ENCODE measurements around the gene UNC5CL. TPM values are rescaled to one million over a fixed set of nuclear protein-coding genes. Genes with fewer than 3 reads are reported as not detected.

UNC5CL gene
- total RNA-seq, 1 donor, result not detected

- DNase-seq (ENCODE audit: insufficient read length, low spot score, missing footprints), result no peak
- no peaks in the 10 kb centered on the region for H3K9me3 ChIP-seq (ENCODE audit: low read depth, low read length)
- no peak overlapping the region for H2AFZ ChIP-seq (ENCODE audit: low read length)
- TF ChIP-seq CTCF (IDR thresholded peaks at IDR 0.05; ENCODE audit: extremely low read depth, low read depth, low read length), result no peak
- no peak overlapping the region for H3K4me3 ChIP-seq (ENCODE audit: insufficient read depth, low read length)
- H3K4me2 ChIP-seq (ENCODE audit: insufficient read depth, low read length), result no peak overlapping the region
- no peaks in the 10 kb centered on the region for H4K20me1 ChIP-seq (ENCODE audit: insufficient read depth, low read length)
- no peaks in the 10 kb centered on the region for H3K36me3 ChIP-seq (ENCODE audit: insufficient read depth, low read length)
- no peak overlapping the region for H3K27ac ChIP-seq (ENCODE audit: low read depth, low read length)
- no peaks in the 10 kb centered on the region for H3K4me1 ChIP-seq (ENCODE audit: insufficient read depth, low read length)
- H3K27me3 ChIP-seq (ENCODE audit: insufficient read depth, low read length), result peaks cover 4% of the 10 kb centered on the region
- no peaks in the 10 kb centered on the region for H3K79me2 ChIP-seq (ENCODE audit: insufficient read depth, low read length)
Observed at GRCh38 chr6:40982917-40983316, 56.1 kb downstream of the UNC5CL start.

GRCh38 chr6:40978687-40979289 lies 60.2 kb downstream of the UNC5CL start:
- Histone ChIP-seq H3K4me1 (ENCODE audit: insufficient read depth, low read length) (no peaks in the 10 kb centered on the region), H3K4me3 (ENCODE audit: insufficient read depth, low read length) (no peak overlapping the region), H3K79me2 (ENCODE audit: insufficient read depth, low read length) (no peaks in the 10 kb centered on the region), H3K9me3 (ENCODE audit: low read depth, low read length) (no peaks in the 10 kb centered on the region), H3K27ac (ENCODE audit: low read depth, low read length) (no peak overlapping the region), H4K20me1 (ENCODE audit: insufficient read depth, low read length) (no peaks in the 10 kb centered on the region), H2AFZ (ENCODE audit: low read length) (no peak overlapping the region), H3K27me3 (ENCODE audit: insufficient read depth, low read length) (peaks cover 14% of the 10 kb centered on the region), H3K36me3 (ENCODE audit: insufficient read depth, low read length) (no peaks in the 10 kb centered on the region), H3K4me2 (ENCODE audit: insufficient read depth, low read length) (no peak overlapping the region)
- no peak for DNase-seq (ENCODE audit: insufficient read length, low spot score, missing footprints)
- TF ChIP-seq CTCF (IDR thresholded peaks at IDR 0.05; ENCODE audit: extremely low read depth, low read depth, low read length), result no peak

GRCh38 chr6:40977695-40978094 lies 61.3 kb downstream of the UNC5CL start:
- Histone ChIP-seq H3K79me2 (ENCODE audit: insufficient read depth, low read length) (no peaks in the 10 kb centered on the region), H3K4me2 (ENCODE audit: insufficient read depth, low read length) (no peak overlapping the region), H3K4me1 (ENCODE audit: insufficient read depth, low read length) (no peaks in the 10 kb centered on the region), H3K27ac (ENCODE audit: low read depth, low read length) (no peak overlapping the region), H3K27me3 (ENCODE audit: insufficient read depth, low read length) (peaks cover 14% of the 10 kb centered on the region), H3K9me3 (ENCODE audit: low read depth, low read length) (no peaks in the 10 kb centered on the region), H2AFZ (ENCODE audit: low read length) (no peak overlapping the region), H3K4me3 (ENCODE audit: insufficient read depth, low read length) (no peak overlapping the region), H3K36me3 (ENCODE audit: insufficient read depth, low read length) (no peaks in the 10 kb centered on the region), H4K20me1 (ENCODE audit: insufficient read depth, low read length) (no peaks in the 10 kb centered on the region)
- DNase-seq (ENCODE audit: insufficient read length, low spot score, missing footprints), result no peak
- no peak for TF ChIP-seq CTCF (IDR thresholded peaks at IDR 0.05; ENCODE audit: extremely low read depth, low read depth, low read length)

- H3K79me2 ChIP-seq (ENCODE audit: insufficient read depth, low read length), result no peaks in the 10 kb centered on the region
- TF ChIP-seq CTCF (IDR thresholded peaks at IDR 0.05; ENCODE audit: extremely low read depth, low read depth, low read length), result no peak
- peaks cover 14% of the 10 kb centered on the region for H3K27me3 ChIP-seq (ENCODE audit: insufficient read depth, low read length)
- H2AFZ ChIP-seq (ENCODE audit: low read length), result no peak overlapping the region
- no peak overlapping the region for H3K27ac ChIP-seq (ENCODE audit: low read depth, low read length)
- H3K9me3 ChIP-seq (ENCODE audit: low read depth, low read length), result no peaks in the 10 kb centered on the region
- no peak for DNase-seq (ENCODE audit: insufficient read length, low spot score, missing footprints)
- no peak overlapping the region for H3K4me2 ChIP-seq (ENCODE audit: insufficient read depth, low read length)
- H3K36me3 ChIP-seq (ENCODE audit: insufficient read depth, low read length), result no peaks in the 10 kb centered on the region
- no peaks in the 10 kb centered on the region for H4K20me1 ChIP-seq (ENCODE audit: insufficient read depth, low read length)
- H3K4me3 ChIP-seq (ENCODE audit: insufficient read depth, low read length), result no peak overlapping the region
- no peaks in the 10 kb centered on the region for H3K4me1 ChIP-seq (ENCODE audit: insufficient read depth, low read length)
Observed at GRCh38 chr6:40977085-40977484, 61.9 kb downstream of the UNC5CL start.

Other genes with a start within 250 kb of the UNC5CL start
- not detected in 2 replicates for gene TSPO2, start 3.2 kb upstream of the UNC5CL start, total RNA-seq
- not detected in 2 replicates for gene APOBEC2, start 14.0 kb upstream of the UNC5CL start, total RNA-seq
- 7.2 and 7.7 TPM in 2 replicates for gene OARD1, start 33.1 kb upstream of the UNC5CL start, total RNA-seq
- 8.0 and 9.4 TPM in 2 replicates for gene NFYA, start 33.8 kb upstream of the UNC5CL start, total RNA-seq
- not detected in 2 replicates for gene TREML1, start 115.1 kb upstream of the UNC5CL start, total RNA-seq
- gene TREM2, start 123.9 kb upstream of the UNC5CL start, total RNA-seq, result under 0.01 and 0.59 TPM in 2 replicates
- not detected in 2 replicates for gene TREML2, start 161.9 kb upstream of the UNC5CL start, total RNA-seq
- not detected in 2 replicates for gene TREML4, start 189.1 kb upstream of the UNC5CL start, total RNA-seq
- gene TREM1, start 247.5 kb upstream of the UNC5CL start, total RNA-seq, result 0.72 and 1.8 TPM in 2 replicates

Data from osteoblast (primary cell).